Ramos (cell line): ENCODE measurements around the gene CALM1.

Experiments
- in situ Hi-C: fragments of 300-500 bp; cut with MboI; formaldehyde crosslinking; loops from one replicate; pipeline ENCODE4 v1.14.3; 2022; ENCODE audit warnings: low sequenced_read_pairs; ENCODE audit not compliant: unreplicated experiment

CALM1 gene

GRCh38 chr14:90455100-90455571 lies 58.3 kb downstream of the CALM1 start:
- in situ Hi-C loops: no loop called here

- in situ Hi-C loops: no loop called here
Observed at GRCh38 chr14:90456551-90456950, 59.7 kb downstream of the CALM1 start.

- in situ Hi-C loops: no loop called here
Observed at GRCh38 chr14:90457186-90457585, 60.4 kb downstream of the CALM1 start.
